Mesothelial cell of epicardium (in vitro differentiated cells): ENCODE measurements around the gene SLC16A10. TPM values are rescaled to one million over a fixed set of nuclear protein-coding genes. Genes with fewer than 3 reads are reported as not detected.

ENCODE experiments used
- DNase-seq, 2 experiments: peaks; one replicate each; pipeline ENCODE4 v3.0.0; 2021; ENCODE audit warnings: low spot score in 2 of 2; ENCODE audit not compliant: unreplicated experiment in 2 of 2
- H3K27ac Mint-ChIP-seq: 2 replicates; pipeline ENCODE4 v1.8.0; 2021; ENCODE audit warnings: mixed read lengths
- H3K27me3 Mint-ChIP-seq: 2 replicates; pipeline ENCODE4 v1.8.0; 2021; ENCODE audit warnings: low read depth, mixed read lengths
- H3K36me3 Mint-ChIP-seq: 2 replicates; pipeline ENCODE4 v1.8.0; 2021; ENCODE audit warnings: mixed read lengths
- H3K4me1 Mint-ChIP-seq: 2 replicates; pipeline ENCODE4 v1.8.0; 2021; ENCODE audit warnings: mixed read lengths
- H3K4me3 Mint-ChIP-seq: 2 replicates; pipeline ENCODE4 v1.8.0; 2021; ENCODE audit warnings: mild to moderate bottlenecking, moderate library complexity, mixed read lengths
- H3K9me3 Mint-ChIP-seq: 2 replicates; pipeline ENCODE4 v1.8.0; 2021; ENCODE audit warnings: mixed read lengths
- total RNA-seq: library from RNA; stranded (reverse); gene quantifications from 3 replicates; pipeline ENCODE4 v1.2.1, GENCODE V29; 2021
- TF ChIP-seq, protein P1 (sequence below): fragments of 200-600 bp; sonication (generic); IDR thresholded peaks from one replicate; pipeline ENCODE4 v1.5.0; 2021; ENCODE audit warnings: antibody characterized with exemption; ENCODE audit not compliant: unreplicated experiment

SLC16A10 gene
- total RNA-seq, 1 donor from 2014 or later: 18.0 TPM

DNA sequence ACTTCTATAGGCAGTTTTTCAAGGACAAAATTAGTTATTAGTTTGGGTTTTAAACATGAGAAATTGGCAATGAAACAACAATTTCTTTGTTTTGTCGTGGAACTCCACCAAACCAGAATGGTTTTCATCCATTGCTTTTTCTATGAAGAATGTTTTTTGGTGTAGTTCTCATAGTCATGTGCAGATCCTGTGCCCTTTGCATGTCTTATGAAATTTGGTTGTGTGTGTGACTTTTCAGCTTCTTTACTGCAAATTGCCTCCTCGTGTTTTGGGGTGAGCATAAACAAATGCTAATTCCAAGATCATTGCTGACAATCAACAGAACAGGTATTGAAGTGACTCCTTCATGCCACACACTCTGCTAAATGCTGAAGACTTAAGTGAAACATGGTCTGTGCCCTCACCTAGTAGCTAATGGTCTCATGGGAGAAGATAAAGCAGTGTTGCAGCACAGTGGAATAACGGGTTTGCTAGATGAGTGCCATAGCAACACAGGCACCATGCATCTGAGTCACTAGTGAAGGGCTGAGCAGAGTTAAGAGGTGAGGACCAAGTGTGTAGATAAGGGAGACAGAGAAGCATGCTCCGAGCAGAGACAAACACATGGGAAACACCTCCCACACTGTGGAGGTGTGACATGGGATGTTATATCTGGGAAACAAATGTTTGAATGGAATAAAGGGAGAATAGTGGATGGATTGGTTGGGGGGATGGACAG, 120.0 kb downstream of the SLC16A10 start:
- no peak overlapping the region for H3K4me3 Mint-ChIP-seq
- no peaks in the 10 kb centered on the region for H3K4me1 Mint-ChIP-seq
- H3K36me3 Mint-ChIP-seq: no peaks in the 10 kb centered on the region
- H3K27me3 Mint-ChIP-seq: no peaks in the 10 kb centered on the region
- no peak for DNase-seq
- H3K9me3 Mint-ChIP-seq: no peaks in the 10 kb centered on the region
- TF ChIP-seq, protein P1, sequence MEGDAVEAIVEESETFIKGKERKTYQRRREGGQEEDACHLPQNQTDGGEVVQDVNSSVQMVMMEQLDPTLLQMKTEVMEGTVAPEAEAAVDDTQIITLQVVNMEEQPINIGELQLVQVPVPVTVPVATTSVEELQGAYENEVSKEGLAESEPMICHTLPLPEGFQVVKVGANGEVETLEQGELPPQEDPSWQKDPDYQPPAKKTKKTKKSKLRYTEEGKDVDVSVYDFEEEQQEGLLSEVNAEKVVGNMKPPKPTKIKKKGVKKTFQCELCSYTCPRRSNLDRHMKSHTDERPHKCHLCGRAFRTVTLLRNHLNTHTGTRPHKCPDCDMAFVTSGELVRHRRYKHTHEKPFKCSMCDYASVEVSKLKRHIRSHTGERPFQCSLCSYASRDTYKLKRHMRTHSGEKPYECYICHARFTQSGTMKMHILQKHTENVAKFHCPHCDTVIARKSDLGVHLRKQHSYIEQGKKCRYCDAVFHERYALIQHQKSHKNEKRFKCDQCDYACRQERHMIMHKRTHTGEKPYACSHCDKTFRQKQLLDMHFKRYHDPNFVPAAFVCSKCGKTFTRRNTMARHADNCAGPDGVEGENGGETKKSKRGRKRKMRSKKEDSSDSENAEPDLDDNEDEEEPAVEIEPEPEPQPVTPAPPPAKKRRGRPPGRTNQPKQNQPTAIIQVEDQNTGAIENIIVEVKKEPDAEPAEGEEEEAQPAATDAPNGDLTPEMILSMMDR: no peak
- no peak overlapping the region for H3K27ac Mint-ChIP-seq

DNA sequence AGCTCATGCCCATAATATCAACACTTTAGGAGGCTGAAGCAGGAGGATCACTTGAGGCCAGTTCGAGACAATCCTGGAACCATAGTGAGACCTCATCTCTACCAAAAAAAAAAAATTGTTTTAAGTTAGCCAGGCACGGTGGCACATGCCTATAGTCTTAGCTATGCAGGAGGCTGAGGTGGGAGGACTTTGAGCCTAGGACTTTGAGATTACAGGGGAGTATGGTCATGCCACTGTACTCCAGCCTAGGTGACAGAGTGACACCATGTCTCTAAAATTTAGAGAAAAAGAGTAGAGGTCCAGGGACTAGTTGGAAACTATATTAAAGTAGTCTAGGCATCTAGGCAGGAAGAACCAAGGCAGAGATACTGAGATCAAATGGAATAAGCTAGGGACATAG, 121.6 kb downstream of the SLC16A10 start:
- H3K9me3 Mint-ChIP-seq: no peaks in the 10 kb centered on the region
- no peak overlapping the region for H3K4me3 Mint-ChIP-seq
- TF ChIP-seq, protein P1: no peak
- H3K4me1 Mint-ChIP-seq: no peaks in the 10 kb centered on the region
- DNase-seq: no peak
- no peaks in the 10 kb centered on the region for H3K36me3 Mint-ChIP-seq
- no peaks in the 10 kb centered on the region for H3K27me3 Mint-ChIP-seq
- no peak overlapping the region for H3K27ac Mint-ChIP-seq

GRCh38 chr6:111210194-111210728, 123.0 kb downstream of the SLC16A10 start:
- no peak for DNase-seq
- Mint-ChIP-seq H3K27ac (no peak overlapping the region), H3K36me3 (no peaks in the 10 kb centered on the region)

GRCh38 chr6:111211411-111212030, 124.2 kb downstream of the SLC16A10 start:
- Mint-ChIP-seq H3K4me1 (no peaks in the 10 kb centered on the region), H3K27ac (no peak overlapping the region), H3K4me3 (no peak overlapping the region), H3K27me3 (no peaks in the 10 kb centered on the region), H3K36me3 (no peaks in the 10 kb centered on the region), H3K9me3 (no peaks in the 10 kb centered on the region)
- TF ChIP-seq, protein P1: no peak
- DNase-seq: no peak

More at GRCh38 chr6:111210194-111210728, 123.0 kb downstream of the SLC16A10 start:
- Mint-ChIP-seq H3K9me3 (no peaks in the 10 kb centered on the region), H3K4me1 (no peaks in the 10 kb centered on the region), H3K4me3 (no peak overlapping the region), H3K27me3 (no peaks in the 10 kb centered on the region)
- TF ChIP-seq, protein P1: peak; percentile 41

DNA sequence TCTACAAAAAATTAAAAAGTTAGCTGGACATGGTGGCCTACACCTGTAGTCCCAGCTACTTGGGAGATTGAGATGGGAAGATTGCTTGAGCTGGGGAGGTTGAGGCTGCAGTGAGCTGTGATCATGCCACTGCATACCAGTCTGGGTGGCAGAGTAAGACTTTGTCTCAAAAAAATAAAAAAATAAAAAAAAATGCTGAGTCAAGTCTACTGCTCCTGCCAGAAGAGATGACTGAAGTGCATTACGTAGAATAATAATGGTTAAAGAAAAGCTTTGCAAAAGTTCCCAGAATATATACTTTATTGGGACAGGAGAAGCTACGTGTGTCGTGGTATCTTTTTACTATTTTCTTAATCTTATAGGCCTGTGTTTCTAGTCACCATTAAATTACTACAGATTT, 125.3 kb downstream of the SLC16A10 start:
- Mint-ChIP-seq H3K27ac (no peak overlapping the region), H3K4me1 (no peaks in the 10 kb centered on the region), H3K36me3 (peaks cover 2% of the 10 kb centered on the region), H3K4me3 (no peak overlapping the region), H3K9me3 (no peaks in the 10 kb centered on the region), H3K27me3 (no peaks in the 10 kb centered on the region)
- no peak for DNase-seq
- TF ChIP-seq, protein P1: no peak
